Psoas muscle (tissue), 8 donors: ENCODE results near the gene WWOX. TPM values are rescaled to one million over a fixed set of nuclear protein-coding genes. Genes with fewer than 3 reads are reported as not detected.

Experiments used
- ATAC-seq, 4 donors: fragments of 200-7000 bp; cut with Tn5 transposase; one replicate each; pipeline ENCODE4 v1.9.1; 2020; ENCODE audit warnings: moderate library complexity in 3 of 4, mild to moderate bottlenecking in 2 of 4
- DNase-seq, 2 donors: peaks; one replicate each; pipeline ENCODE4 v3.0.0-alpha.2; 2020
- H3K27ac ChIP-seq: fragments of 200-600 bp; one replicate; pipeline ENCODE4 v1.8.0; 2022
- H3K27me3 ChIP-seq, 3 donors: fragments of 200-600 bp in 1 of 3; one replicate each; pipeline versions ENCODE4 v1.6.1 to v1.8.0; 2013 to 2022; ENCODE audit warnings: low read length in 2 of 3, mild to moderate bottlenecking in 2 of 3, moderate library complexity in 1 of 3; ENCODE audit not compliant: insufficient read depth in 3 of 3
- H3K36me3 ChIP-seq, 2 donors: fragments of 200-600 bp in 1 of 2; one replicate each; pipeline versions ENCODE4 v1.6.1 to v1.8.0; 2013 to 2022; ENCODE audit warnings: low read depth in 1 of 2, mild to moderate bottlenecking in 1 of 2, moderate library complexity in 1 of 2; ENCODE audit not compliant: insufficient read depth in 1 of 2
- H3K4me1 ChIP-seq: fragments of 200-600 bp; one replicate; pipeline ENCODE4 v1.8.0; 2022
- H3K4me3 ChIP-seq: fragments of 200-600 bp; one replicate; pipeline ENCODE4 v1.8.0; 2022; ENCODE audit warnings: mild to moderate bottlenecking
- H3K9me3 ChIP-seq: fragments of 200-600 bp; one replicate; pipeline ENCODE4 v1.8.0; 2022
- CTCF ChIP-seq: fragments of 200-600 bp; IDR thresholded peaks from one replicate; pipeline ENCODE4 v1.8.0; 2022; ENCODE audit warnings: antibody characterized with exemption
- WGBS, 3 donors: extraction: QIAGEN DNeasy Blood & Tissue Kit; methylation state at CpG; one replicate each; pipeline versions ENCODE4 v1.1.6 to v1.1.7; 2013; 5-methylcytosine and 5-hydroxymethylcytosine counted together
- intact Hi-C, 2 donors: fragments of 100-400 bp; cut with DNase I; formaldehyde crosslinking; loops; one replicate each; pipeline versions ENCODE4 v1.11.0 to v1.14.2; 2022
- polyA plus RNA-seq, 3 donors: library from polyadenylated mRNA; stranded (reverse); fragments of 200-250 nt; gene quantifications; one replicate each; pipeline ENCODE4 v1.2.3, GENCODE V29; 2013
- total RNA-seq, 4 donors: library from RNA; stranded (reverse); fragmentation: NEBNext Ultra II Directional in 2 of 4; extraction: Animal tissue kit (Norgen Biotek cat#: 25700) in 2 of 4; gene quantifications; one replicate each; pipeline versions ENCODE4 v1.2.1 to v1.2.4, GENCODE V29; 2021 to 2023
- donor health status: healthy with polysubstance abuse.
- donor health status: DM: no; HTN: no; CAD: no; lungs with moderate emphysema.
- donor health status: Bipolar disorder and iron deficiency.
- donor health status: healthy.
- donor health status: DM: yes; HTN: yes; CAD: no.
- donor health status: DM: no; HTN: no; CAD: no.
- donor health status: DM: no; HTN: no; CAD: no.
- donor health status: DM: yes; HTN: yes; CAD: no.

The WWOX gene
- total and polyA plus RNA-seq, 7 donors, result 3.1 to 6.6 (median 5.0) TPM

GRCh38 chr16:79194291-79194690 is 1094.8 kb downstream of the WWOX start:
- no peaks in the 10 kb centered on the region for H3K4me1 ChIP-seq
- ATAC-seq (no peak), DNase-seq (no peak)
- no peak overlapping the region for H3K4me3 ChIP-seq
- intact Hi-C loops, result no loop called here
- no peaks in the 10 kb centered on the region for H3K36me3 ChIP-seq
- 68 to 79% (median 75%) methylated on average over 8 of the region's 8 CpGs for WGBS, 3 donors
- no peak overlapping the region for H3K27ac ChIP-seq
- no peak for TF ChIP-seq CTCF
- H3K9me3 ChIP-seq, result no peaks in the 10 kb centered on the region
- H3K27me3 ChIP-seq, result no peaks in the 10 kb centered on the region

GRCh38 chr16:79195938-79196337 is 1096.5 kb downstream of the WWOX start:
- H3K36me3 ChIP-seq, result no peaks in the 10 kb centered on the region
- no peak for TF ChIP-seq CTCF
- intact Hi-C loops, result no loop called here
- ATAC-seq (no peak), DNase-seq (no peak)
- H3K4me3 ChIP-seq, result no peak overlapping the region
- 80 to 82% (median 82%) methylated on average over 4 of the region's 4 CpGs for whole genome bisulfite sequencing, 3 donors
- no peaks in the 10 kb centered on the region for H3K9me3 ChIP-seq
- H3K27ac ChIP-seq, result no peak overlapping the region
- H3K4me1 ChIP-seq, result no peaks in the 10 kb centered on the region
- no peaks in the 10 kb centered on the region for H3K27me3 ChIP-seq

- Histone ChIP-seq H3K27ac (no peak overlapping the region), H3K4me3 (no peak overlapping the region), H3K36me3 (no peaks in the 10 kb centered on the region), H3K27me3 (no peaks in the 10 kb centered on the region), H3K4me1 (no peaks in the 10 kb centered on the region), H3K9me3 (no peaks in the 10 kb centered on the region)
- TF ChIP-seq CTCF, result no peak
- WGBS, 3 donors, result 61 to 64% (median 63%) methylated on average over 5 of the region's 5 CpGs
- ATAC-seq, result no peak
- no peak for DNase-seq
- intact Hi-C loops, result no loop called here
These were observed 1102.0 kb downstream of the WWOX start for GRCh38 chr16:79201436-79201835.

- 82 to 88% (median 82%) methylated on average over 8 of the region's 8 CpGs for WGBS, 3 donors
- intact Hi-C loops, result no loop called here
- no peak for TF ChIP-seq CTCF
These were observed 1103.5 kb downstream of the WWOX start for GRCh38 chr16:79202977-79203376.

GRCh38 chr16:79204486-79204885 is 1105.0 kb downstream of the WWOX start:
- no peak for DNase-seq
- intact Hi-C loops, result no loop called here
- no peak overlapping the region for H3K27ac ChIP-seq
- H3K36me3 ChIP-seq, result no peaks in the 10 kb centered on the region
- no peaks in the 10 kb centered on the region for H3K4me1 ChIP-seq
- no peaks in the 10 kb centered on the region for H3K27me3 ChIP-seq
- no peak for ATAC-seq
- no peak overlapping the region for H3K4me3 ChIP-seq
- no peak for TF ChIP-seq CTCF
- 52 to 86% (median 58%) methylated on average over 8 of the region's 8 CpGs for WGBS, 3 donors
- no peaks in the 10 kb centered on the region for H3K9me3 ChIP-seq

More at GRCh38 chr16:79202977-79203376, 1103.5 kb downstream of the WWOX start:
- no peak overlapping the region for H3K4me3 ChIP-seq
- no peak for DNase-seq
- H3K27ac ChIP-seq, result no peak overlapping the region
- no peaks in the 10 kb centered on the region for H3K36me3 ChIP-seq
- H3K9me3 ChIP-seq, result no peaks in the 10 kb centered on the region
- ATAC-seq, result no peak
- no peaks in the 10 kb centered on the region for H3K27me3 ChIP-seq
- H3K4me1 ChIP-seq, result no peaks in the 10 kb centered on the region
